Measurements from ENCODE around the gene SLC6A13.
"Not testable (repeated sequence)": the region's sequence is repeated elsewhere in the genome, so short reads cannot be mapped to it uniquely, and the experiment has no call there.

SLC6A13 gene

DNA sequence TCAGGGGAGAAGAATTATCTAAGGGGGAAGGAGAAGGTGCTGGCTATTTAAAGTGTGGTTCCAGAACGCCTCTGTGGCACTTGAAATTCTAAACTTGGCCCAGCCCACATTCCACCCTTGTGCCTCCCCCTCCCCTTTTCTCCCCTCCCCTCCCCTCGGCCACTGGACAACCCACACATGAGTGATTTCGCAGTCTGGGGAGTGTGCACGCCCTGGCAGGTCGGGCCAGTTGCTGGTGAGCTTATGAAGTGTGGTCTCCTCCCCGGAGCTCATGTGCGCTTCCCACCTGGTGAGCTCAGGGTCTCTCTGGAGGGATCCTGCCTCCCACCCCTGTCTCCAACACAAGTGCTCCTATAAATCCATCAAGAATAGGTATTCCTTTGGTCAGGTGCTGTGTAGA is at the start of gene SLC6A13:
SLC6A13 (minus strand) TSS at position 20 of the 400 bp plus-strand sequence. CDS start 2,784 bp downstream, outside the sequence.
- no peak for DNase-seq

DNA sequence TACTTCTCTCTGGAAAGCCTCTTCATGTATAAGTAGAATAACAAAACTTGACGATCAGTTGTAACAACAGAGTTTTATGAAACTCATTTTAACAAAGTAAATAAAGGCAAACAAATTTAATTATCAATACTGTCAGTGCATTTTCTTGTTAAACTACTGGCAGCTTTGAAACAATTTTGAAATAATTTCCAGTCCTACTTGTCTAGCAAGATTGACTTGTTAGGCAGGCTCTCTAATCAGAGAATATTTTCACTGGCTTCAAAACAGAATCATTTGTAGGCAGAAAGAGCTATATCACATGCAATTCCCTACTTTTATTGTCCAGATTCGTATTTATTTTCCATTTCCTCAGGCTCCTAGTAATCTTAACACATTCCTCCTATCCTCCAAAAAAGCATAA is 45.9 kb upstream of the SLC6A13 start:
- no peak for DNase-seq

DNA sequence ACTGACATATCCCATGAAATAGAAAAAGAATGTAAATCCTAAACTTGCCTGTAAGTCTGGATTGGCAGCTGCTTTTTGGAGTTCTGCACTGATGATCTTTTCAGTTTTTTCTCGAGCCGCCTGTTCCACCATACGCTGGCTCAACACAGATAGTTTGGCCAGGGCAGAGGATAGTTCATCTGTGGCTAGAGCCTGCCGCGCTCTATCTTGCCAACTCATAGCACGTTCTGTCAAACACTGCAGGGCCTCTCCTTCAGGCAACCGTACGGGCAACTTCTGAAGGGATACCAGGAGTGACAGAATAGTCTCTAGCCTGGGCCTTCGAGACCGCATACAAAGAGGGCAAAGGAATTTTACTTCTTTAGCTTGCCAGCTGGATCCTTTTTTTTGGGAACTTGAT is 44.8 kb upstream of the SLC6A13 start:
- no peak for DNase-seq

DNA sequence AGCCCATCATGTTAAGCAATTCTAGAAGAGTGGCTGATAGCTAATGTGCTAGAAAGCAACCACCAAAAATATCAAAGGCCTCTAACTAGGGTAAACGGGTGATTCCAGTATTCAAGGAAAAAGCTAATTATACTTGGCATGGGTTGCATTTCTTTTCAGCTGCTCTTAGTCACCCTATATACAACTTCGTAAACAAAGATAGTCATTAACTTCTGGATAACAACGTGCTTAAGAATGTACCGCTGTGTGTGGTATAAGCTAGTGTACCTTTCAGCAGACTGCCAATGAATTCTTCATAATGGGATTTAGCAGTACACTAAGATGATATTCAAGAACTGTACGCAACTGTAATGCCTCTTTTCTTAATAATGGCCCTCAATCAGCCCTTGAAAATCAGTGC is 42.2 kb upstream of the SLC6A13 start:
- no peak for DNase-seq

DNA sequence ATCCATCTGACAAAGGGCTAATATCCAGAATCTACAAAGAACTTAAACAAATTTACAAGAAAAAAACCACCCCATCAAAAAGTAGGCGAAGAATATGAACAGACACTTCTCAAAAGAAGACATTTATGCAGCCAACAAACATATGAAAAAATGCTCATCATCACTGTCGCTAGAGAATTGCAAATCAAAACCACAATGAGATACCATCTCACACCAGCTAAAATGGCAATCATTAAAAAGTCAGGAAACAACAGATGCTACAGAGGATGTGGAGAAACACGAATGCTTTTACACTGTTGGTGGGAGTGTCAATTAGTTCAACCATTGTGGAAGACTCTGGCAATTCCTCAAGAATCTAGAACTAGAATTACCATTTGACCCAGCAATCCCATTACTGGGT is 40.1 kb upstream of the SLC6A13 start:
- DNase-seq, result not testable (repeated sequence)

DNA sequence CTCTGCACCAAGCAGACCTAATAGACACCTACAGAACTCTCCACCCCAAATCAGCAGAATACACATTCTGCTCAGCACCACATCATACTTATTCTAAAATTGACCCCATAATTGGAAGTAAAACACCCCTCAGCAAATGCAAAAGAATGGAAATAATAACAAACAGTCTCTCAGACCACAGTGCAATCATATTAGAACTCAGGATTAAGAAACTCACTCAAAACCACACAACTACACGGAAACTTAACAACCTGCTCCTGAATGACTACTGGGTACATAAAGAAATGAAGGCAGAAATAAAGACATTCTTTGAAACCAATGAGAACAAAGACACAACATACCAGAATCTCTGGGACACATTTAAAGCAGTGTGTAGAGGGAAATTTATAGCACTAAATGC is 37.5 kb upstream of the SLC6A13 start:
- not testable (repeated sequence) for DNase-seq

DNA sequence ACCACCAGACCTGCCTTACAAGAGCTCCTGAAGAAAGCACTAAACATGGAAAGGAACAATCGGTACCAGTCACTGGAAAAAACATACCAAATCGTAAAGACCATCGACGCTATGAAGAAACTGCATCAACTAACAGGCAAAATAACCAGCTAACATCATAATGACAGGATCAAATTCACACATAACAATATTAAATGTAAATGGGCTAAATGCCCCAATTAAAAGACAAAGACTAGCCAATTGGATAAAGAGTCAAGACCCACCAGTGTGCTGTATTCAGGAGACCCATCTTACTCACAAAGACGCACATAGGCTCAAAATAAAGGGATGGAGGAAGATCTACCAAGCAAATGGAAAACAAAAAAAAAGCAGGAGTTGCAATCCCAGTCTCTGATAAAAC is 36.9 kb upstream of the SLC6A13 start:
- DNase-seq, result not testable (repeated sequence)

DNA sequence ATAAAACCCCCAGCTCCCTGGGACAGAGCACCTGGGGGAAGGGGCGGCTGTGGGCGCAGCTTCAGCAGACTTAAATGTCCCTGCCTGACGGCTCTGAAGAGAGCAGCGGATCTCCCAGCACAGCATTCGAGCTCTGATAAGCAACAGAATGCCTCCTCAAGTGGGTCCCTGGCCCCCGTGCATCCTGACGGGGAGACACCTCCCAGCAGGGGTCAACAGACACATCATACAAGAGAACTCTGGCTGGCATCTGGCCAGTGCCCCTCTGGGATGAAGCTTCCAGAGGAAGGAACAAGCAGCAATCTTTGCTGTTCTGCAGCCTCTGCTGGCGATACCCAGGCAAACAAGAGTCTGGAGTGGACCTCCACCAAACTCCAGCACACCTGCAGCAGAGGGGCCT is 35.4 kb upstream of the SLC6A13 start:
- not testable (repeated sequence) for DNase-seq

DNA sequence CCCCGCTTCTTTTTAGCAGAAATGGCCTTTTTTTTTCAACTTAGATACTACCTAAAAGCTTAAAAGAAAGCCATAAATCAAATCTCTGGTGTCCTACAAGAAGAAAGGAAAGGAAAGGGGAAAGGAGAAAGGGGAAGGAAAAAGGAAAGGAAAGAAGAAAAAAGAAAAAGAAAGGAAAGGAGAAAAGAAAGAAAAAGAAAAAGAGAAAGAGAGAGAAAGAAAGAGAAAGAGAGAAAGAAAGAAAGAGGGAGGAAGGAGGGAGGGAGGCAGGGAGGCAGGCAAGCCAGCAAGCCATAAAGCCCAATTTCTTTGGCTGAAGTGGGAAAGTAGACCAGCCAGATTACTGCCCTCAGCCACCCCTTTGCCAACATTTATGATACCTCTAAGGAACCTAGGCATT is 32.5 kb upstream of the SLC6A13 start:
- no peak for DNase-seq

DNA sequence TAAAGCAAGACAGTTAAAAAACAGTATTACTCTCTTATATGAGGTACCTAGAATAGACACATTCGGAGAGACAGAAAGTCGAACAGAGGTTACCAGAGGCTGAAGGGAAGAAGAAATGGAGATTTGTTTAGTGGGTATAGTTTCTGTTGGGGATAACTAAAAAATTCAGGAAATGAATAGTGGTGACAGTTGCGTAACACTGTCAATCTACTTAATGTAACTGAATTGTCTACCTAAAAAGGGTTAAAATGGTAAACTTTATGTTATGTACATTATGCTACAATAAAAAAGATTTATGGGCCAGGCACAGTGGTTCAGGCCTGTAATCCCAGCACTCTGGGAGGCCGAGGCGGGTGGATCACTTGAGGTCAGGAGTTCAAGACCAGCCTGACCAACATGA is 30.6 kb upstream of the SLC6A13 start:
- no peak for DNase-seq

DNA sequence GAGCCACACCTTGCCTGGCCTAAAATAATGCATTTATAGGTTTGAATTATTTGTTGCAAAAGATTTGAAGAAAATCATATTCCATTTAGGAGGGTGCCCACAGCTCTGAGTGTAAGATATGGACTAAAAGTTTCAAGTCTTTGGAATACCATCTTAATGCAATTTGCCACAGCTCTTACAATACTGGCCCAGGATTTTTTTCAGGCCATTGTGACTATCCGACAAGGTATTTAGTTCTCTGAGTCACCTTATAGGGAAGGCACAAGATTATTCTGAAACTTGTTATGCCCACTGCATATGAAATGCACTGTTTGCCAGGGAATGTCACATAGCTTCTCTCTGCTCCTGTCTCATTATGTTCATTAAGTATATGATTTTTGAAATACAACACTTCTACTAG is 29.6 kb upstream of the SLC6A13 start:
- DNase-seq, result no peak

DNA sequence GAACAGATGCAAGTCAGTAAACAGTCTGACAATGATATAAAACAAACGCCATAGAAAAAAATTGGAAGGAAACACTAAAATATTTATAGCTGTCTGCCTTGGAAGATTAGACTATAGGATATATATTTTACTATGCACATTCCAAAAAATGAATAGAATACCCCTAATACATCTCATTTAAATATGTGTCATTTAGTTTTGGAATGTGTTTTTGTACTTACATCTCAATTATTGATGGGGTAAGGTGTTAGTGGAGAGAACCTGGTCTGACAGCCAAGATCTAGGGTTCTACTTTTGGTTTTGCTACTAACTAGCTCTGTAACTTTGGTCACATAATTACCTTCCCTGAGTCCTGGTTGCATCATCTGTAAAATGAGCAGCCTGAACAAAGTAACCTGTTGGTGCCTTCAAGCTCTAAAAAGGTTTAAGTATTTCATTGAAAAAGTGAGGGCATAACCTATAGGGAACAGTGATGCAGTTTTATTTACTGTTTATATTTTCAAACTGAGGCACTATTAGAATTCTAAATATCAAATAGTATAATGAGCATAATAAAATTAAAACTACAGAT is 28.6 kb upstream of the SLC6A13 start:
- no peak for DNase-seq

DNA sequence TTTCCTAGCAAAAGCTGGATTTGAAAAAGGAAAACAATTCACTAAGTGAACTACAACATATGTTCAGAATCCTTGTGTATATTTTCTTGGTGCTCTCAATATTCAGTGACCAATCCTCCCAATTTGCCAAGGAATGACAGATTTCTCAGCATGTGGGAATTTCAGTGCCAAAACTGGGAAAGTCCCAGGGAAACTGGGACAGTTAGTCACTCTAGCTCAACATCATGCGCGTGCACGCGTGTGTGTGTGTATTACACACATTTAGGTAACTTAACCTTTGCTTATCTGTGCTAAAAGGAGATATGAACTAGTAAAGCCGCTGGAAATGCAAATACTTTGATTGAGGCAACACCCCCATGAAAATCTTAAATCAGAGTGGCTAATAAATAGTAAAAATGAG is 26.1 kb upstream of the SLC6A13 start:
- DNase-seq, result no peak

DNA sequence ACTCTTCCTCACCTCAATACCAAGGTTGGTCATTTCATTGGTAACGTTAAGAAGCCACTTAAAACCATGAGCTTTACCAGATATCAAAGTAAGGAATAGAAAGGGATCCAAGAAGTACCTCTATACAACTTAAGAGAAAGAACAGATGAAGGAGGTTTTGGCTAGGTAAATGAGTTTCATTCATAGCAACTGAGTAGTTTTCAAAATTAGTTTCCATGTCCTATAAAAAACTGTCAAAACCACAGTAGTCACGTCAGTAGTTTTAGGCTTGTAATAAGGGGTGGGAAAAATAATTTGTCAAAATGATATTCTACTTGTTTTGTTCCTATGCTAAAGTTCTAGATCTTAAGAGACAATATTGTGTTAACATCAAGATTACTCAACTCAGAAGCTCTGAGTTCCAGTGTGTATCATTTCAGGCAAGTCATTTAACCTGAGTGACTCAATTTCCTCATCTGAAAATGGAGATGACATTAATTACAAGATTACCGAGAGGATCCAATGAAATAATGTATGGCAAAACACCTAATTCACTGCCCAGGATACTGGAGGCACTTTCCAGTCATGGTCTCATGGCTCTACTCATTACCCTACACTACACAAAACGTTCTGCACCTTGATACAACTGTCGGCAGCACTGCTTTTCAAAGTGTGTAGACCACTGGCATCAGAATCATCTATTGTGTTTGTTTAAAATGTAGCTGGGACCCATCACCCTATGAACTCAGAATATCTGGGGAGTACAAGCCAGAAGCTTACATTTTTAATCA is 24.1 kb upstream of the SLC6A13 start:
- no peak for DNase-seq

DNA sequence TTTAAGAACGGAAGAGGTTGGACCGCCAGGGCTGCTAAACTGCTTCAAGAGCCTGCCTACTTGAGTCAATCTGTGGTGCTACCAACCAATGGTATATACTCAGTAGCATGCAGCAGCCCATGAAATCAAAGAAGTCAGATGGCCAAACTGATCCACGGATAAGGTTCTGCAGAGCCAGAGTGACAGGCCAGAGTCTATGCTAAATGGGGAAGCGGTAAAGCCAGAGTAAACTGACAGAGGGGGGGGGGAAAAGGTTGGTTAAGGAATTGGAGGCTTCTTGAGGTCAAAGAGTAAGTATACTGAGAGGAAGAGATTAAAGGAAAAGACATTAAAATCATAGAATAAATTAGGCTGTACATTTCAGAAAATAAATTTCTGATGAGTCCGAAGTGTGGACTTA is 15.4 kb upstream of the SLC6A13 start:
- no peak for DNase-seq

DNA sequence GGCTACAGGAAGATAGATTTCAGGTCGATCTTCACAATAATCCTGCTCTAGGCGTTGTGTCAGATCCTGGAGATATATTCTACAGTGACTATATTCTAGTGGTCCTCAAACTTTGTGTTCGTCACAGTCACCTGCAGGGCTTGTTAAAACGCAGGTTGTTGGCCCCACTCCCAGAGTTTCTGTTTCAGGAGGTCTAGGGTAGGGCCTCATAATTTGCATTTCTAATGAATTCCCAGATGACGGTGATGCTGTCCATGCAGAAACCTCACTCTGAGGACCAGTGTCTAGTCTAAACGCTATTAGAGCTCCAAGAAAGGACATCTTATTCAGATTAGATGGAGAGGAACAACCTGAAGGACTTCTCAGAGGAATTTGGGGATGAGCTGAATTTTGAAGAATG is 13.2 kb upstream of the SLC6A13 start:
- no peak for DNase-seq

DNA sequence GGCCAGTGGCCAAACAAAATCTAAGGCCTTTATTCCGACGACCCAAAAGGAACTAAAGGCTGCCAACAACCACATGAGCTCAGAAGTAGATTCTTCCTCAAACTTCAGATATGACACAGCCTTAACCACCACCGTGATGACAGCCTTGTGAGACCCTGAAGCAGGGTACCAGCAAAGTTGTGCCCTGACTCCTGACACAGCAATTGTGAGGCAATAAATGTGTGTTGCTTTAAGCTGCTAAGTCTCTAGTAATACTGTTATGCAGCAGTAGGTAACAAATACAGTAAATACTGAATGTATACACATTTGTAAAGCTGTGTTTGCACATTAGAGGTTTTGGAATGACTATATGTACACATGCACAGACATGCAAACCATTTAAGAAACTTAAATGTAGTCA is 10.7 kb upstream of the SLC6A13 start:
- no peak for DNase-seq

DNA sequence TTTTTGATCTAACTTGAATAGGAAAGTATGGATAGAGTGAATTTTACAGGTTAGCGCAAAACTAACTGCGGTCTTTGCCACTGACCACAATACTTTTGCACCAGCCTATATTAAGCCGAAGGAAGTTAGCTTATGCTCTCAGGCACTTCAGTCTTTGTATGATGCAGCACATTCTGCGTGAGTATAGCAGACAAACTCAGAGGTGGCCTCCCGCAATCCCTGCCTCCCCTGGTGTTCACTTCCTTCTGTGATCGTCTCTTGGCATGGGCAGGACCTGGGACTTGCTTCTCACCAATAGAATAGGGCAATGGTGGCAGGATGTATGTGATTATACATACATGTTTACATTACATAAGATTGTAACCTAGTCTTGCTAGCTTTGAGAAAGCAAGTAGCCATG is 10.3 kb upstream of the SLC6A13 start:
- no peak for DNase-seq

DNA sequence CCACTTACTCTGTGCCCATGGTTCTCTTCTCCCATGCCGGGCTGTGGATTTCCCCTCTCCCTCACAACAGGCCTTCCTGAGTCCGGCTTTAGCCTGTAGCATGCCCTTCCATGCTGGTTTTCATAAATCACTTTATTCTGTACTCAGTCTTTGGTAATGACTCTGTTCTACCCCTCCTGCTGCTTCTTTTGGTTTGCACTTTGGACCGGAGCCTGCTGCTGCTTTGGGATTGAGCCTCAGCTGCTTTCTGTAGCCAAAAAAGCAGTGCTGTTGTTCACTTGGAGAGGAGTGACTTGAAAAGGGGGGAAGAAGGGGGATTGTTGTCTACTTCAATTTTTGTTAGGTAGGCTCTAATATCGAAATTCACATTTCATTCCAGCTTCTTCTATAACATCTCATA is 8.5 kb upstream of the SLC6A13 start:
- no peak for DNase-seq

DNA sequence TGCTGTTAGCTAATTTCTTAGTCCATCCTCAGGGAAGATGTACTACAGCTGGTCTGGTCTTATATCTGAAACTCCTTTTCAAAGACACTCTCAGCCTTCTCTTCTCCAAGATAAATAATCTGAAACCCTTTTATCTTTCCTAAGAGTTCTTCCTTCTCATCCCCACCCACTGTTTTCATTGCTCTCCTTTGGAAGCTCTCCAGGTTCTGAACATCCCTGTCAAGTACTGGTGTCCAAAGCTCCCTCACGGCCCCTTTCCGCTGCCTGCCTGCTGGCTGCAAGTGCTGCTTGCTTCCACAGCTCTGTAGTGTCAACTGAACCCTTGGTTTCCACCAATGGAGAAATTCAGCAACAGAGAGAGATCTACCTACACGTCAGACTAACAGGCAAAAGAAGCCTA is 6.6 kb upstream of the SLC6A13 start:
- DNase-seq, result no peak

DNA sequence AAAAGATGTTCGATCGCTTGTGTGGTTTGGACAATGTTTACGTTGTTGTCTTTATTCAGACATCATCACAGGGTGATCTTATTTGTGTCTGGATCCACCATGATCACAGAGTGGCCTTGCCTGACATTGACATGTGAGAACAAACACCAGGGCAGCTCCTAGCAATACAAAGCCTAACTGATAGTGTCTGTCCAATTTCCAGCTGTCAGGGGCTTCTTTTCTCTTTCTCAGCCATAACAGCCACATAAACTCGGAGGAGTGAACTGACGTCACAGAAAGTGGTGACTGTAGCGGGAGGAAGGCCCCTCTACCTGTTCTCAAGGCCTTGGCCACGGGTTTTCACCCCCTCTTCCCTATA is 5.8 kb upstream of the SLC6A13 start:
- no peak for DNase-seq

DNA sequence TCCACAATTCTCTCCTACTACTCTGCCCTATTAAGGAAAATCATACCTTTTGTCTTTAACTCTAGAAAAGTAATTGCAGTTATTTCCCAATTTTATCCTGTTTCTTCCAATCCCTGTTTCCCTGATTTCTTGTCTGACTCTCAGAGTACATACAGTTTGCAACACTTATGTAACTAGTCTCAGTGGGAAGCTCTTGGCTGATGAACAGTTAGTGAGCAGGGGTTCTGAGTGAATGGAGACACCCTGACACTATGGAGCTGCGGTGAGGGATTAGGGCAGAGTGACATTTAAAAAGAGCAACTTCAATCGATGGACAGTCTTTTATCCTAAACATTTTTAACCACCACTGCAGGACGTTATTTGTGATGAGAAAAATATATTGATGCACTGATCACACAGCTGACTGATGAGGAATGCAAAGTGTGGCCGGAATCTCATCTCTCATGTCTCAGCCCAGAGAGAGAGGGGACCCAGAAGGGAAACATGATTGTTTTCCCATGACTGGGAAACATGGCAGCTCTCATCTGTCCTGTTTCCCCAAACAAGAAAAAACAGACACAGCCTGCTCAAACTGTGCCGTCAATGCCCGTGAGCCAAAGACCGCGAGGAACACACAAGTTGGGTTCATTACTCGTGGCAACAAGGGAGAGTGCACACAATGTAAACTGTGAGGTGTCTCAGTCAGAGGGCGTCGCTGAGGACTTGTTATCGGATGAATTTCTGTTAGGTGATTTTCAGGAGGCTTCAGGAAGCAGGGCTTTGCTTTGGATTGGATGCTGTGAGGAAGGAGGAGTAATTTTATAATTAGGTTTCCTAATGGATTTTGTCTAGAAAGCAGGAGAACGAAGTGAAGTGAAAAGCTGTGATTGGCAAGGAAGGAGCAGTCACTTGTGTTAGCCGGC is 5.2 kb upstream of the SLC6A13 start:
- no peak for DNase-seq

DNA sequence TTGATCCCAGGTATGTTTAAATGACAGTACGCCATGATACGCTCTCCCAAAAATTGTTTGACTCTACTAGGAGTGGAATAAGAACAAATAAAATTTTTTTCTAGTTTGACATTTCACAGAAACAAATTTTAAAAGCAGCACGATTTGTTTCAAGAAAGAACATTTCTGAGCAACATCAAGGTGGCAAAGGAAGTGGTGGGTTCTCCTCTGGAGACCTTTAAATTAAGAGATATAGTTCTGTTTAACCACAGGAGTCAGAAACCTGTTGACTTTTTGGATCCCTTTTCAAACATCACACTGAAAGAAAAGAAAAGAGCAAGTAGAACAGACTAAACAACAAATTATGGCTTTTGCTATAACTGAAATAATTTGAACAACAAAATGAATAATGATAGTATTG is 2.5 kb upstream of the SLC6A13 start:
- no peak for DNase-seq

DNA sequence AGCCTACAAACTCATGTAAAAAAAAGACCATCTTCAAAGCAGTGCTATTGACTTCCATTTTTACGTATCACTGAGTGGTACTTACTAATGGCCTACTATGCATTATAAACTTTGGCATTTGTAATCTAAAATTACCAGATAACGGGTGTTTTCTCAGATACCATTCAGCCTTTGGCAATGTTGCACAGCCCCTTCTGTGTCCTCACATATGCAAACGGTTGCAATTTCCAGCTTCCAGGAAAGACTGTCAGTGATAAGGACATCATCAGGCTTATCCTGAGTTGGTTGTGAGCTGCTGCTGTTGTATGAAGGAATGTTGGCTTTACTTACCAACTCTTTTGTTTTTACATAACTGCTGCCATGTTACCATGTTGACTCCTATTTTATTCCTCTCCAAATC is 1.6 kb upstream of the SLC6A13 start:
- DNase-seq, result no peak

Data from CD4-positive, alpha-beta T cell treated with Interleukin-6 for 4 hours (primary cell).